H9 (cell line): Measurements from ENCODE around the gene HIC1. TPM values are rescaled to one million over a fixed set of nuclear protein-coding genes. Genes with fewer than 3 reads are reported as not detected.

Experiments used
- DNase-seq: peaks from one replicate; pipeline ENCODE4 v3.0.0-alpha.2; 2017
- H2AFZ ChIP-seq: one replicate; pipeline ENCODE4 v1.6.1; 2013; ENCODE audit warnings: mild to moderate bottlenecking, low read length, control low read depth, moderate library complexity
- H2AK5ac ChIP-seq: 2 replicates; pipeline ENCODE4 v1.6.1; 2013; ENCODE audit warnings: low read length, control low read depth, mixed read lengths; ENCODE audit not compliant: insufficient read length
- H2BK120ac ChIP-seq: one replicate; pipeline ENCODE4 v1.6.1; 2013; ENCODE audit warnings: low read depth, mild to moderate bottlenecking, low read length, control low read depth, inconsistent platforms; ENCODE audit not compliant: poor library complexity, severe bottlenecking
- H2BK12ac ChIP-seq: 2 replicates; pipeline ENCODE4 v1.6.1; 2013; ENCODE audit warnings: low read length, control low read depth, mixed read lengths, low read depth; ENCODE audit not compliant: insufficient read length
- H2BK15ac ChIP-seq: 2 replicates; pipeline ENCODE4 v1.6.1; 2013; ENCODE audit warnings: low read depth, low read length, control low read depth
- H2BK20ac ChIP-seq: one replicate; pipeline ENCODE4 v1.6.1; 2013; ENCODE audit warnings: low read depth, mild to moderate bottlenecking, low read length, control low read depth, inconsistent platforms; ENCODE audit not compliant: poor library complexity, severe bottlenecking
- H2BK5ac ChIP-seq: 2 replicates; pipeline ENCODE4 v1.6.1; 2013; ENCODE audit warnings: low read length, control low read depth, mixed read lengths; ENCODE audit not compliant: insufficient read length
- H3K14ac ChIP-seq: 2 replicates; pipeline ENCODE4 v1.6.1; 2013; ENCODE audit warnings: low read length, control low read depth; ENCODE audit not compliant: insufficient read depth
- H3K18ac ChIP-seq: 2 replicates; pipeline ENCODE4 v1.6.1; 2013; ENCODE audit warnings: low read depth, mild to moderate bottlenecking, mixed read lengths, low read length, control low read depth; ENCODE audit not compliant: insufficient read length
- H3K23ac ChIP-seq: 2 replicates; pipeline ENCODE4 v1.6.1; 2013; ENCODE audit warnings: low read length, control low read depth, mixed read lengths, low read depth; ENCODE audit not compliant: insufficient read length
- H3K23me2 ChIP-seq: 2 replicates; pipeline ENCODE4 v1.6.1; 2013; ENCODE audit warnings: low read depth, mild to moderate bottlenecking, mixed read lengths, low read length, control low read depth; ENCODE audit not compliant: insufficient read length, poor library complexity, severe bottlenecking
- H3K27ac ChIP-seq: 2 replicates; pipeline ENCODE4 v1.5.1; 2013; ENCODE audit warnings: low read length, control low read depth, mixed read lengths, low read depth; ENCODE audit not compliant: insufficient read length
- H3K27me3 ChIP-seq: 2 replicates; pipeline ENCODE4 v1.6.1; 2013; ENCODE audit warnings: low read length, control low read depth, inconsistent platforms; ENCODE audit not compliant: insufficient read depth
- H3K4ac ChIP-seq: 2 replicates; pipeline ENCODE4 v1.6.1; 2013; ENCODE audit warnings: low read depth, mild to moderate bottlenecking, control low read depth, inconsistent platforms, low read length, moderate library complexity
- H3K4me1 ChIP-seq: 2 replicates; pipeline ENCODE4 v1.6.1; 2013; ENCODE audit warnings: low read length, control low read depth, inconsistent platforms; ENCODE audit not compliant: insufficient read depth
- H3K4me2 ChIP-seq: 2 replicates; pipeline ENCODE4 v1.6.1; 2013; ENCODE audit warnings: low read length, control low read depth, mixed read lengths; ENCODE audit not compliant: insufficient read length, insufficient read depth
- H3K56ac ChIP-seq: 2 replicates; pipeline ENCODE4 v1.6.1; 2013; ENCODE audit warnings: low read depth, mild to moderate bottlenecking, mixed read lengths, low read length, control low read depth; ENCODE audit not compliant: insufficient read length
- H3K79me1 ChIP-seq: 2 replicates; pipeline ENCODE4 v1.6.1; 2013; ENCODE audit warnings: low read depth, mild to moderate bottlenecking, moderate library complexity, low read length, control low read depth, inconsistent platforms; ENCODE audit not compliant: insufficient read depth, poor library complexity, severe bottlenecking
- H3K79me2 ChIP-seq: 2 replicates; pipeline ENCODE4 v1.6.1; 2013; ENCODE audit warnings: low read length, control low read depth, inconsistent platforms; ENCODE audit not compliant: insufficient read depth
- H3K9ac ChIP-seq: 2 replicates; pipeline ENCODE4 v1.6.1; 2013; ENCODE audit warnings: low read length, control low read depth, mixed read lengths; ENCODE audit not compliant: insufficient read length; ENCODE audit errors: extremely low read depth
- H3K9me3 ChIP-seq: one replicate; pipeline ENCODE4 v1.6.1; 2013; ENCODE audit warnings: low read depth, low read length, inconsistent platforms; ENCODE audit not compliant: control insufficient read depth
- H3T11ph ChIP-seq: one replicate; pipeline ENCODE4 v1.6.1; 2013; ENCODE audit warnings: mild to moderate bottlenecking, low read length, control low read depth, inconsistent platforms
- H4K20me1 ChIP-seq: one replicate; pipeline ENCODE4 v1.6.1; 2013; ENCODE audit not compliant: control insufficient read depth, insufficient read length, insufficient read depth
- H4K5ac ChIP-seq: 2 replicates; pipeline ENCODE4 v1.6.1; 2013; ENCODE audit warnings: low read depth, mild to moderate bottlenecking, mixed read lengths, low read length, control low read depth; ENCODE audit not compliant: insufficient read length
- H4K8ac ChIP-seq: replicated peaks from 2 replicates; pipeline ENCODE4 v1.6.1; 2013; ENCODE audit warnings: low read length, control low read depth, mixed read lengths, low read depth; ENCODE audit not compliant: insufficient read length
- H4K91ac ChIP-seq: 2 replicates; pipeline ENCODE4 v1.6.1; 2013; ENCODE audit warnings: low read depth, mild to moderate bottlenecking, moderate library complexity, mixed read lengths, low read length, control low read depth; ENCODE audit not compliant: insufficient read length
- H3K27ac Mint-ChIP-seq, 3 experiments: 2 replicates in 2 of 3; 3 replicates in 1 of 3; pipeline ENCODE4 v1.8.0; 2020 to 2021; ENCODE audit warnings: mixed read lengths in 3 of 3, mild to moderate bottlenecking in 1 of 3, moderate library complexity in 1 of 3
- H3K27me3 Mint-ChIP-seq: 2 replicates; pipeline ENCODE4 v1.8.0; 2021; ENCODE audit warnings: low read depth, mild to moderate bottlenecking, moderate library complexity, mixed read lengths
- H3K36me3 Mint-ChIP-seq, 3 experiments: 2 replicates in 2 of 3; 3 replicates in 1 of 3; pipeline ENCODE4 v1.8.0; 2020 to 2021; ENCODE audit warnings: low read depth in 3 of 3, mixed read lengths in 3 of 3; ENCODE audit not compliant: insufficient read depth in 1 of 3
- H3K4me1 Mint-ChIP-seq, 2 experiments: 2 replicates each; pipeline ENCODE4 v1.8.0; 2020; ENCODE audit warnings: mixed read lengths in 2 of 2
- H3K4me3 Mint-ChIP-seq, 2 experiments: 2 replicates in 1 of 2; 3 replicates in 1 of 2; pipeline ENCODE4 v1.8.0; 2020 to 2021; ENCODE audit warnings: mild to moderate bottlenecking in 2 of 2, mixed read lengths in 2 of 2, moderate library complexity in 1 of 2
- H3K9me3 Mint-ChIP-seq, 2 experiments: 2 replicates in 1 of 2; 3 replicates in 1 of 2; pipeline ENCODE4 v1.8.0; 2020; ENCODE audit warnings: mild to moderate bottlenecking in 2 of 2, mixed read lengths in 2 of 2, moderate library complexity in 1 of 2
- WGBS: extraction: QIAGEN DNeasy Blood & Tissue Kit; methylation state at CpG from one replicate; pipeline ENCODE4 v1.1.7; 2013; ENCODE audit warnings: missing lambda C conversion rate, low lambda C conversion rate, mixed read lengths; ENCODE audit not compliant: insufficient read length; ENCODE audit errors: extremely low coverage; 5-methylcytosine and 5-hydroxymethylcytosine counted together
- total RNA-seq: library from RNA; stranded (reverse); gene quantifications from 2 replicates; pipeline ENCODE4 v1.2.1, GENCODE V29; 2021
- TF ChIP-seq, protein P1 (sequence below): fragments of 200-600 bp; sonication (generic); conservative IDR thresholded peaks from 3 replicates; pipeline ENCODE4 v1.8.0; 2021; ENCODE audit warnings: antibody characterized with exemption, mild to moderate bottlenecking

The HIC1 gene
- total RNA-seq, 1 experiment from 2014 or later = 1.8 TPM

DNA sequence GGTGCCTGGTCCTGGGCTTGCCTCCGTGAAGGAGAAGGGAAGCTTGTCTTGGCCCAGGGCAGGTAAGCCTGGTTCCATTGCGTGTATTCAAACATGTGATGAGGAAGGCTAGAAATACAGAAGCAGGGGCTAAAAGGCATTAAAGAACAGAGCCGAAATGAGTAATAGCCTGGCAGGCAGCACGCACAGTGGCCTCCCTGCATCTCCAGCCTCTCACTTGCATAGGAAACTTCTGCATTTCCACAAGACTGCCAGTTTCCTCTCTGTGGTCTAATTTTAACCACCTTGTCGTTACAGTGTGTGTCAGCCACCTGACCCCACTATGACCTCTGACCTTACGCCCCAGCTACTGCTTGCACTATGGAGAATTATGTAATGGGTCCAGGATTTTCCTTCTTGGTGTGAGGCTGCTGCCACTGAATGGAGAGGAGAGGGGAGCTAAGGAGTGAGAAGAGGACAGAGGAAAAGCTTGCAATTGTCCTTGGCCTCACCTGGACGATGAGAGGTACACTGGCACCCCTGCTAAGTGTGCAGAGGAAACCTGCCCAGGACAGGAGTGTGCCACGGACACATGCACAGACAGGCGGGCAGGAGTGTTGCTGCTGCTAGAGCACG is 32.8 kb downstream of the HIC1 start:
- Histone ChIP-seq H3T11ph (no peak overlapping the region), H3K9me3 (no peaks in the 10 kb centered on the region), H4K8ac (no peak overlapping the region), H2BK15ac (no peak overlapping the region), H2BK12ac (no peak overlapping the region), H3K79me1 (no peaks in the 10 kb centered on the region), H2BK20ac (no peak overlapping the region), H3K14ac (no peak overlapping the region), H3K4me1 (peaks cover 6% of the 10 kb centered on the region; the same call in 1 of the 2 replicates), H3K4me2 (no peak overlapping the region), H4K91ac (no peak overlapping the region), H3K56ac (no peak overlapping the region), H3K9ac (no peak overlapping the region), H3K4ac (no peak overlapping the region), H2BK120ac (no peak overlapping the region), H4K5ac (no peak overlapping the region), H3K18ac (no peak overlapping the region), H3K27me3 (no peaks in the 10 kb centered on the region), H3K23ac (no peak overlapping the region), H4K20me1 (no peaks in the 10 kb centered on the region), H2BK5ac (no peak overlapping the region), H3K27ac (no peak overlapping the region), H3K79me2 (no peaks in the 10 kb centered on the region), H3K23me2 (no peaks in the 10 kb centered on the region), H2AK5ac (no peak overlapping the region), H2AFZ (no peak overlapping the region)
- TF ChIP-seq, protein P1, sequence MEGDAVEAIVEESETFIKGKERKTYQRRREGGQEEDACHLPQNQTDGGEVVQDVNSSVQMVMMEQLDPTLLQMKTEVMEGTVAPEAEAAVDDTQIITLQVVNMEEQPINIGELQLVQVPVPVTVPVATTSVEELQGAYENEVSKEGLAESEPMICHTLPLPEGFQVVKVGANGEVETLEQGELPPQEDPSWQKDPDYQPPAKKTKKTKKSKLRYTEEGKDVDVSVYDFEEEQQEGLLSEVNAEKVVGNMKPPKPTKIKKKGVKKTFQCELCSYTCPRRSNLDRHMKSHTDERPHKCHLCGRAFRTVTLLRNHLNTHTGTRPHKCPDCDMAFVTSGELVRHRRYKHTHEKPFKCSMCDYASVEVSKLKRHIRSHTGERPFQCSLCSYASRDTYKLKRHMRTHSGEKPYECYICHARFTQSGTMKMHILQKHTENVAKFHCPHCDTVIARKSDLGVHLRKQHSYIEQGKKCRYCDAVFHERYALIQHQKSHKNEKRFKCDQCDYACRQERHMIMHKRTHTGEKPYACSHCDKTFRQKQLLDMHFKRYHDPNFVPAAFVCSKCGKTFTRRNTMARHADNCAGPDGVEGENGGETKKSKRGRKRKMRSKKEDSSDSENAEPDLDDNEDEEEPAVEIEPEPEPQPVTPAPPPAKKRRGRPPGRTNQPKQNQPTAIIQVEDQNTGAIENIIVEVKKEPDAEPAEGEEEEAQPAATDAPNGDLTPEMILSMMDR = no peak
- no peak for DNase-seq
- H3K27ac Mint-ChIP-seq = no peak overlapping the region
- no peak overlapping the region for H3K4me3 Mint-ChIP-seq
- peaks cover 22 to 31% of the 10 kb centered on the region in 2 experiments for H3K4me1 Mint-ChIP-seq
- H3K36me3 Mint-ChIP-seq = peaks cover 0 to 10% (median 0%) of the 10 kb centered on the region in 3 experiments; a peak in 1 of 7 replicates
- no peaks in the 10 kb centered on the region for H3K27me3 Mint-ChIP-seq
- whole genome bisulfite sequencing = no CpG with 5 or more reads among the region's 10 CpGs
- H3K9me3 Mint-ChIP-seq = no peaks in the 10 kb centered on the region
